ENCODE measurements around the gene PCARE. TPM values are rescaled to one million over a fixed set of nuclear protein-coding genes. Genes with fewer than 3 reads are reported as not detected.
"Not testable (repeated sequence)": the region's sequence is repeated elsewhere in the genome, so short reads cannot be mapped to it uniquely, and the experiment has no call there.

PCARE gene
- polyA plus RNA-seq, 2 donors: 0.07 to 0.22 TPM

DNA sequence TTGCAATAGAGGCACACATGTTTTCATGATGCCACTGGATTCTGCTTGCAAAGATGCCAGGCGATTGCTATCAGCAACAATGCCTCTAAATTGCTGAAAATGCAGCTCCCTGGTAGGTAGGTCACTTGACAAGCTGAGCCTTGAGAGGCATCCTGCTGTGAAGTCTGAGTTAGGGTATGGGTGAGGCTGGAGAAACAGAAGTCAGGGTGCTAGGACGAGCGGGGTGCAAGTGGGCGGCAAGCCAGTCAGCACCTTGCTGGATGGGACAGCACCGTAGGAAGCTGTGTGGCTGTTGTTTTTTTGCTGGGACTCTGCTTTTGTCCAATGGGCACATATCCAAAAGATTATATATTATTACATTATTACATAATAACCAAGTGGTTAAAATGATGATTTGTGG, 30.4 kb upstream of the PCARE start:
- H3K4me1 ChIP-seq (ENCODE audit: control insufficient read depth in 2 of 2, insufficient read depth in 2 of 2, low read length in 1 of 2): no peaks in the 10 kb centered on the region
- no peaks in the 10 kb centered on the region for H3K9me3 ChIP-seq (ENCODE audit: control insufficient read depth in 2 of 2, insufficient read depth in 1 of 2, low read depth in 1 of 2, low read length in 1 of 2)
- H3K36me3 ChIP-seq (ENCODE audit: control insufficient read depth in 2 of 2, insufficient read depth in 2 of 2, low read length in 1 of 2): no peaks in the 10 kb centered on the region
- 75 to 83% methylated on average over 5 of the region's 5 CpGs for WGBS, 2 donors
- H3K27me3 ChIP-seq (ENCODE audit: control insufficient read depth in 1 of 2, insufficient read depth in 2 of 2, low read length in 2 of 2): no peaks in the 10 kb centered on the region
- no peak overlapping the region for H3K4me3 ChIP-seq (ENCODE audit: low read depth in 1 of 2, low read length in 2 of 2)
- H3K27ac ChIP-seq (ENCODE audit: low read depth in 2 of 2, low read length in 1 of 2): no peak overlapping the region

DNA sequence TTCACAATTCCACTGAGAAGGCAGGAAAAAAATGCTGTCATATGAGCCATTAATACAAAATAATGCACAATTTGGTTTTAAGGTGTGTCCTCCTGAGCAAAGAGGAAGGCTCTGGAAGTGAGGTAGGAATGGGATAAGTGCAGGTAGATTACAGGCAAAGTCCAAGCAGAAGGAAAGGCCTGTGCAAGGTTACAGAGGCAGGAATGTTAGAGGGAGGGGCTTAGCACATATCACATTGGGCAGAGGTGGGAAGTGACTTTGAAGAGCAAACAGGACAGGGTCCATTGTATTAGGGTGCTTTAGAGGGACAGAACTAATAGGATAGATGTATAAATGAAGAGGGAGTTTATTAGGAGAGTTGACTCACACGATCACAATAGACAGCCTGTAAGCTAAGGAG, 26.2 kb upstream of the PCARE start:
- no peaks in the 10 kb centered on the region for H3K4me1 ChIP-seq (ENCODE audit: control insufficient read depth in 2 of 2, insufficient read depth in 2 of 2, low read length in 1 of 2)
- H3K4me3 ChIP-seq (ENCODE audit: low read depth in 1 of 2, low read length in 2 of 2): no peak overlapping the region
- no peak overlapping the region for H3K27ac ChIP-seq (ENCODE audit: low read depth in 2 of 2, low read length in 1 of 2)
- H3K36me3 ChIP-seq (ENCODE audit: control insufficient read depth in 2 of 2, insufficient read depth in 2 of 2, low read length in 1 of 2): no peaks in the 10 kb centered on the region
- no peaks in the 10 kb centered on the region for H3K27me3 ChIP-seq (ENCODE audit: control insufficient read depth in 1 of 2, insufficient read depth in 2 of 2, low read length in 2 of 2)
- no peaks in the 10 kb centered on the region for H3K9me3 ChIP-seq (ENCODE audit: control insufficient read depth in 2 of 2, insufficient read depth in 1 of 2, low read depth in 1 of 2, low read length in 1 of 2)
- 70 to 95% methylated on average over 1 of the region's 1 CpG for WGBS, 2 donors

DNA sequence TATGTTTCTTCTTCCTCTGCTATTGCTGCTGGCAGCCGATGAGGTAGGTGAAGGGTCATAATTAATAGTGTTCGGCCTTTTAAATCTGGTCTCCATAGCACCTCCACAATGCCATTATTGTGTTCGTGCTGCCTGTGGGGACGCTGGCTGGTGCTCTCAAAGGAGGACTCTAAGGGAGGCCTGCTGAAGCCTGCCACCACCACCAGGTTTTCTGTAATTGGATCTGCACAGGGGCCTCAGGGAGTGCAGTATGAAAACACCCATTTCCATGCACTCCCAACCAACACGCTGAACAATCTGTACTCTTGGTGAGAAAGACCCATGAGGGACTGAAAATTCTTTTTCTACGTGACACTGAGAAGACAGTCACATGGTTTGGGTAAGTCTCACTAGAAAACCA, 23.2 kb upstream of the PCARE start:
- Histone ChIP-seq H3K36me3 (ENCODE audit: control insufficient read depth in 2 of 2, insufficient read depth in 2 of 2, low read length in 1 of 2) (no peaks in the 10 kb centered on the region), H3K9me3 (ENCODE audit: control insufficient read depth in 2 of 2, insufficient read depth in 1 of 2, low read depth in 1 of 2, low read length in 1 of 2) (no peaks in the 10 kb centered on the region), H3K27ac (ENCODE audit: low read depth in 2 of 2, low read length in 1 of 2) (no peak overlapping the region), H3K27me3 (ENCODE audit: control insufficient read depth in 1 of 2, insufficient read depth in 2 of 2, low read length in 2 of 2) (no peaks in the 10 kb centered on the region), H3K4me3 (ENCODE audit: low read depth in 1 of 2, low read length in 2 of 2) (no peak overlapping the region), H3K4me1 (ENCODE audit: control insufficient read depth in 2 of 2, insufficient read depth in 2 of 2, low read length in 1 of 2) (no peaks in the 10 kb centered on the region)
- WGBS, 2 donors: 55 to 67% methylated on average over 6 of the region's 6 CpGs

DNA sequence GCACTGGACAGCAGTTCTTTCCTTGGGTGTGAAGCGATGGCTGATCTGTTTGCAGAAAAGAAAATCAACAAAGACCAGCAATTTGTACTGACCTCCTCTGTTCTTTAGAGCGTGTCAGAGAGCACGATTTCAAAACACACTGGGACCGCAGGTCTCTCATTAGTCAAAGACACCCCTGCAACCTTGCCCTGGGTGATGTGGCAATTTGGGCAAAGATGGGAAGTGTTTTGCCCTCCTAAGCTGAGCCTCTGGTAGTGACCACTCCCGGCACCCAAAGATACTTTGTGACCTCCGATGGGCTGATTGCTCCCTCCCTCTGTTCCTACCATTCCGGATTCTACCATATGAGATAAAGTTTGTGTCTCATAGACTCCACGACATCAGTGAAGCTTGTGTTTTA, 22.6 kb upstream of the PCARE start:
- WGBS, 2 donors: 91 to 95% methylated on average over 8 of the region's 8 CpGs
- H3K27ac ChIP-seq (ENCODE audit: low read depth in 2 of 2, low read length in 1 of 2): no peak overlapping the region
- no peak overlapping the region for H3K4me3 ChIP-seq (ENCODE audit: low read depth in 1 of 2, low read length in 2 of 2)
- no peaks in the 10 kb centered on the region for H3K27me3 ChIP-seq (ENCODE audit: control insufficient read depth in 1 of 2, insufficient read depth in 2 of 2, low read length in 2 of 2)
- H3K4me1 ChIP-seq (ENCODE audit: control insufficient read depth in 2 of 2, insufficient read depth in 2 of 2, low read length in 1 of 2): no peaks in the 10 kb centered on the region
- no peaks in the 10 kb centered on the region for H3K36me3 ChIP-seq (ENCODE audit: control insufficient read depth in 2 of 2, insufficient read depth in 2 of 2, low read length in 1 of 2)
- H3K9me3 ChIP-seq (ENCODE audit: control insufficient read depth in 2 of 2, insufficient read depth in 1 of 2, low read depth in 1 of 2, low read length in 1 of 2): no peaks in the 10 kb centered on the region

DNA sequence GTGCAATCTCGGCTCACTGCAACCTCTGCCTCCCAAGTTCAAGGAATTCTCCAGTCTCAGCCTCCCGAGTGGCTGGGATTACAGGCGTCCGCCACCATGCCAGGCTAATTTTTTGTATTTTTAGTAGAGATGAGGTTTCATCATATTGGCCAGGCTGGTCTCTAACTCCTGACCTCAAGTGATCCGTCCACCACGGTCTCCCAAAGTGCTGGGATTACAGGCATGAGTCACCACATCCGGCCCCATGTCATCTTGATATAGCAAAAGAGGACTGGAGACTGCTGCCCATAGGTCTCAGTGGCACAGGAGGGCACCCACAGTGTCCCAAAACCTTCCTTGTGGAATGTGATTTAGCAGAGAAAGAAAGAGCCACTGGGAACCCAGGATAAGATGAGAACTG, 16.0 kb upstream of the PCARE start:
- not testable (repeated sequence) for H3K4me3 ChIP-seq (ENCODE audit: low read depth in 1 of 2, low read length in 2 of 2); H3K27ac ChIP-seq (ENCODE audit: low read depth in 2 of 2, low read length in 1 of 2); H3K27me3 ChIP-seq (ENCODE audit: control insufficient read depth in 1 of 2, insufficient read depth in 2 of 2, low read length in 2 of 2); H3K4me1 ChIP-seq (ENCODE audit: control insufficient read depth in 2 of 2, insufficient read depth in 2 of 2, low read length in 1 of 2); H3K9me3 ChIP-seq (ENCODE audit: control insufficient read depth in 2 of 2, insufficient read depth in 1 of 2, low read depth in 1 of 2, low read length in 1 of 2); H3K36me3 ChIP-seq (ENCODE audit: control insufficient read depth in 2 of 2, insufficient read depth in 2 of 2, low read length in 1 of 2)
- 91 to 92% methylated on average over 7 of the region's 7 CpGs for WGBS, 2 donors

DNA sequence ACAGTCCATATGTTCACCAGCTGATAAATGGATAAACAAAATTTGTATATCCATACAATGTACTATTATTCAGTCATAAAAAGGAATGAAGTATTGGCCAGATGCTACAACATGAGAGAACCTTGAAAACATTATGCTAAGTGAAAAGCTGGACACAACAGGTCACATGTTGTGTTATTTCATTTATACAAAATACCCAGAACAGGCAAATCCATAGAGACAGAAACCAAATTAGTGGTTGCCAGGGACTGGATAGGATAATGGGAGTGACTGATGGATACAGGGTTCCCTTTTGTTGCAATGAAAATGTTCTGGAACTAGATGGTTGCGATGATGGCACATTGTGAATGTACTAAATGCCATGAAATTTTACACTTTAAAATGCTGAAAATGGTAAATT, 10.2 kb upstream of the PCARE start:
- 95 to 96% methylated on average over 1 of the region's 1 CpG for WGBS, 2 donors
- Histone ChIP-seq H3K4me3 (ENCODE audit: low read depth in 1 of 2, low read length in 2 of 2) (no peak overlapping the region), H3K9me3 (ENCODE audit: control insufficient read depth in 2 of 2, insufficient read depth in 1 of 2, low read depth in 1 of 2, low read length in 1 of 2) (peaks cover 0 to 14% of the 10 kb centered on the region in 2 donors), H3K36me3 (ENCODE audit: control insufficient read depth in 2 of 2, insufficient read depth in 2 of 2, low read length in 1 of 2) (no peaks in the 10 kb centered on the region), H3K27me3 (ENCODE audit: control insufficient read depth in 1 of 2, insufficient read depth in 2 of 2, low read length in 2 of 2) (no peaks in the 10 kb centered on the region), H3K27ac (ENCODE audit: low read depth in 2 of 2, low read length in 1 of 2) (no peak overlapping the region), H3K4me1 (ENCODE audit: control insufficient read depth in 2 of 2, insufficient read depth in 2 of 2, low read length in 1 of 2) (no peaks in the 10 kb centered on the region)

DNA sequence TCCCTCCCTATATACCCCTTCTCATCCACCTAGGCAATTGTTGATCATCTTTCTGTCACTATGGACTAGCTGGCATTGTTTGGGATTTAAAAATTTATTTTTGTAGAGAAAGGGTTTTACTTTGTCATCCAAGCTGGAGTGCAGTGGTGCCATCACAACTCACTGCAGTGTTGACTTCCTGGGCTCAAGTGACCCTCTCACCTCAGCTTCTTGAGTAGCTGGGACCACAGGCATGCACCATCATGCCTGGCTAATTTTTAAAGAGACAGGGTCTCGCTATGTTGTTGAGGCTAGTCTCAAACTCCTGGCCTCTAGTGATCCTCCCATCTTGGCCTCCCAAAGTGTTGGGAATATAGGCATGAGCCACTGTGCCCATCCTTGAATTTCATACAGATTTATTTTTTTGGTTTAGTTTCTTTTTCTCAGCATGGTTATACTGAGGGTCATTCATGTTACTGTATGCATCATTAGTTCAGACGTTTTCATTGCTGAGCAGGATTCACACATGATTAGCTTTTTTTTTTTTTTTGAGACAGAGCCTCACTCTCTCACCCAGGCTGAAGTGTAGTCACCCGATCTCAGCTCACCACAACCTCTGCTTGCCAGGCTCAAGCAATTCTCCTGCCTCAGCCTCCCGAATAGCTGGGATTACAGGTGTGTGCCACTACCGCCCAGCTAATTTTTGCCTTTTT, 8.6 kb upstream of the PCARE start:
- H3K27me3 ChIP-seq (ENCODE audit: control insufficient read depth in 1 of 2, insufficient read depth in 2 of 2, low read length in 2 of 2): no peaks in the 10 kb centered on the region
- no peaks in the 10 kb centered on the region for H3K36me3 ChIP-seq (ENCODE audit: control insufficient read depth in 2 of 2, insufficient read depth in 2 of 2, low read length in 1 of 2)
- H3K9me3 ChIP-seq (ENCODE audit: control insufficient read depth in 2 of 2, insufficient read depth in 1 of 2, low read depth in 1 of 2, low read length in 1 of 2): peaks cover 0 to 14% of the 10 kb centered on the region in 2 donors
- no peak overlapping the region for H3K27ac ChIP-seq (ENCODE audit: low read depth in 2 of 2, low read length in 1 of 2)
- WGBS, 2 donors: 87 to 90% methylated on average over 5 of the region's 5 CpGs
- H3K4me1 ChIP-seq (ENCODE audit: control insufficient read depth in 2 of 2, insufficient read depth in 2 of 2, low read length in 1 of 2): no peaks in the 10 kb centered on the region
- no peak overlapping the region for H3K4me3 ChIP-seq (ENCODE audit: low read depth in 1 of 2, low read length in 2 of 2)

DNA sequence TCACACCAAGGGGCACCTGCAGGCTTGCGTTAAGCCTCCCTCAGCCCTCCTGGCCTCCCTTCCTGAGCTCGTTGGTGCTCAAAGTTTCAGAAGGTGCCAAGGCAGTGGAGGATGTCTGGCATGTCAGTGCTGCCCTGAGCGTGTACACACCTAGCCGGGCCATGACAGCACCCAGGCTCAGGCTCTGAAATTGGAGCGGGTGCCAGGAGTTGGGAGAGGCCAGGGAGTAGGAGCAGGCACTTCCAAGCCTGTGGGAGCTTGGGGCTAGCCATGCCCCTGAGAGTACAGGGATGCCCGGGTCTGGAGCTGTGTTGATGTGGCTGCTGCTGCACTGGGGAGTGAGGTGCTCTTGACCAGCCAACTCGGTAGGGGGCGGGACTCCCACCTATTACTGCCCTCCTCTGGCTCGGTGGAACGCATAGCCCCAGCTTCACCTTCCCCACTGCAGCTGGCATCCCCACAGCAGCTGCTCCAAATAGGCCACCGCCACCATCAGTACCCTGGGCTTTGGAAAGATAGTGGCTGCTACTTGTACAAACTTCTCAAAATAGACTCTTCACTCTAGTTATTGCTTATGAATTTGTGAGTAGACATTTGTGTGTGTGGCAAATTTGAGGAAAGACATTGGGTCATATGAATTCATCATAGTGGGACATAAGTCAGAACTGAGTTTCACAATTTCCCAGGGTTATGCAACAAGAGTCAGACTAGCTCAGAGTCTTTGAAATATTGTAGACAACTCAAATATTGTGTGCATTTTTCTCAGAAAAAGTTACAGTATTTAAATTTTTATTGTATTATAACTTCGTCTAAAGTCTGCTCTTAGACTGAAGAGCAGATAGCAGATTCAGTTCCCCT, 6.8 kb upstream of the PCARE start:
- H3K4me1 ChIP-seq (ENCODE audit: control insufficient read depth in 2 of 2, insufficient read depth in 2 of 2, low read length in 1 of 2): no peaks in the 10 kb centered on the region
- no peak overlapping the region for H3K27ac ChIP-seq (ENCODE audit: low read depth in 2 of 2, low read length in 1 of 2)
- WGBS, 2 donors: 85 to 86% methylated on average over 12 of the region's 12 CpGs
- no peaks in the 10 kb centered on the region for H3K27me3 ChIP-seq (ENCODE audit: control insufficient read depth in 1 of 2, insufficient read depth in 2 of 2, low read length in 2 of 2)
- H3K4me3 ChIP-seq (ENCODE audit: low read depth in 1 of 2, low read length in 2 of 2): no peak overlapping the region
- H3K9me3 ChIP-seq (ENCODE audit: control insufficient read depth in 2 of 2, insufficient read depth in 1 of 2, low read depth in 1 of 2, low read length in 1 of 2): peaks cover 0 to 14% of the 10 kb centered on the region in 2 donors
- no peaks in the 10 kb centered on the region for H3K36me3 ChIP-seq (ENCODE audit: control insufficient read depth in 2 of 2, insufficient read depth in 2 of 2, low read length in 1 of 2)

DNA sequence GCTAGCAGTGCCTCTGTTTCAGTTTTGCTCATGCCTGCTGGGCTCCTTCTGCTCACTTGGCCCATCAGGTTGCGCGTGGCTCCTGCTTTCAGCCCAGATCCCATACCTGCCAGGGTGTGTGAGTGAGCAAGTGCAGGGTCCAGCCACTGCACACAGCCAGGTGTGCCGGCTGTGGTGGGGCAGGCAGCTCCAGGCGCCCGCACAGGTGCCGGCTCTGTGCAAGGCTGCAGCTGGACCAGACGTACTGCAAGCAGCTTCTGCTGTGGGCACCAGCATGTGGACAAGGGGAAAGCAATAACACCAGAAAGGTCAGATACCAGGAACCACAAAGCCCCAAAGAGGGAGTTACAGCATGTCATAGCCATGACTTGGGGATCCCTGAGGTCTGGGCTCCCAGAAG, 5.6 kb upstream of the PCARE start:
- Histone ChIP-seq H3K4me3 (ENCODE audit: low read depth in 1 of 2, low read length in 2 of 2) (no peak overlapping the region), H3K9me3 (ENCODE audit: control insufficient read depth in 2 of 2, insufficient read depth in 1 of 2, low read depth in 1 of 2, low read length in 1 of 2) (peaks cover 0 to 14% of the 10 kb centered on the region in 2 donors), H3K27me3 (ENCODE audit: control insufficient read depth in 1 of 2, insufficient read depth in 2 of 2, low read length in 2 of 2) (no peaks in the 10 kb centered on the region), H3K4me1 (ENCODE audit: control insufficient read depth in 2 of 2, insufficient read depth in 2 of 2, low read length in 1 of 2) (no peaks in the 10 kb centered on the region), H3K36me3 (ENCODE audit: control insufficient read depth in 2 of 2, insufficient read depth in 2 of 2, low read length in 1 of 2) (no peaks in the 10 kb centered on the region), H3K27ac (ENCODE audit: low read depth in 2 of 2, low read length in 1 of 2) (no peak overlapping the region)
- 97 to 99% methylated on average over 7 of the region's 7 CpGs for WGBS, 2 donors

All from esophagus (tissue), 2 donors.